HepG2 (cell line): ENCODE measurements around the gene NARS2. TPM values are rescaled to one million over a fixed set of nuclear protein-coding genes. Genes with fewer than 3 reads are reported as not detected.

ENCODE experiments used
- ATAC-seq: fragments of 200-7000 bp; cut with Tn5 transposase; 3 replicates; pipeline ENCODE4 v1.9.1; 2020; ENCODE audit warnings: mild to moderate bottlenecking, moderate library complexity
- BruUV-seq: library from RNA; stranded (reverse); fragments of 400-500 nt; replicated peaks from 2 replicates; lab custom pipeline; 2021; lab: Mats Ljungman, UMichigan
- CTCF ChIA-PET: fragments of 300-600 bp; formaldehyde crosslinking; extraction: SDS; loops from one replicate; lab custom pipeline; 2021; ENCODE audit warnings: low total read pairs, inconsistent platforms, low intra/inter-chr PET ratio; lab: Yijun Ruan, JAX
- POLR2A ChIA-PET: fragments of 350-600 bp; sonication (Branson Sonifier 250); formaldehyde crosslinking; loops from one replicate; lab custom pipeline; 2020; ENCODE audit warnings: antibody characterized with exemption, inconsistent platforms; lab: Yijun Ruan, JAX
- DNase-seq: peaks from one replicate; pipeline ENCODE4 v3.0.0-alpha.2; 2015; ENCODE audit warnings: low spot score
- FAIRE-seq: peaks from 3 replicates; lab custom pipeline; 2011; peaks lifted over from hg19 to GRCh38; lab: Jason Lieb, UNC
- H2AFZ ChIP-seq: one replicate; pipeline ENCODE4 v1.6.1; 2011; ENCODE audit warnings: low read length, inconsistent platforms
- H3K27ac ChIP-seq: fragments of 300-600 bp; 3 replicates; pipeline ENCODE4 v1.8.0; 2011; ENCODE audit warnings: mixed run types, mild to moderate bottlenecking, mixed read lengths, low read length, inconsistent platforms; ENCODE audit not compliant: insufficient read depth; ENCODE audit errors: extremely low read length
- H3K27me3 ChIP-seq, 2 experiments: fragments of 200-600 bp in 1 of 2; 2 replicates in 1 of 2; 3 replicates in 1 of 2; pipeline versions ENCODE4 v1.6.0 to v1.8.0; 2011; ENCODE audit warnings: low read length in 2 of 2, mild to moderate bottlenecking in 2 of 2, moderate library complexity in 2 of 2, inconsistent platforms in 1 of 2; ENCODE audit not compliant: insufficient read depth in 2 of 2, control insufficient read depth in 1 of 2
- H3K36me3 ChIP-seq, 2 experiments: fragments of 200-600 bp in 1 of 2; replicated peaks in 1 of 2; 2 replicates in 1 of 2; 3 replicates in 1 of 2; pipeline versions ENCODE4 v1.5.1 to v1.8.0; 2011; ENCODE audit warnings: low read length in 2 of 2, inconsistent platforms in 1 of 2; ENCODE audit not compliant: insufficient read depth in 2 of 2, control insufficient read depth in 1 of 2
- H3K4me1 ChIP-seq: 2 replicates; pipeline ENCODE4 v1.5.1; 2012; ENCODE audit warnings: low read length, inconsistent platforms; ENCODE audit not compliant: insufficient read depth
- H3K4me2 ChIP-seq: 2 replicates; pipeline ENCODE4 v1.6.0; 2011; ENCODE audit warnings: low read depth, low read length, inconsistent platforms
- H3K4me3 ChIP-seq, 3 experiments: fragments of 200-600 bp in 1 of 3; sonication (generic), shearing (Covaris generic) in 1 of 3; replicated peaks in 1 of 3; 2 replicates each; pipeline ENCODE4 v1.5.1; 2011 to 2016; ENCODE audit warnings: low read length in 3 of 3, inconsistent platforms in 2 of 3, low read depth in 2 of 3, mild to moderate bottlenecking in 2 of 3, control low read depth in 1 of 3, mixed read lengths in 1 of 3; ENCODE audit not compliant: insufficient read depth in 1 of 3
- H3K79me2 ChIP-seq: one replicate; pipeline ENCODE4 v1.6.1; 2011; ENCODE audit warnings: low read length, inconsistent platforms; ENCODE audit not compliant: insufficient read depth
- H3K9ac ChIP-seq: 2 replicates; pipeline ENCODE4 v1.6.0; 2011; ENCODE audit warnings: mild to moderate bottlenecking, low read depth, low read length, inconsistent platforms; ENCODE audit not compliant: insufficient read depth
- H3K9me3 ChIP-seq: 2 replicates; pipeline ENCODE4 v1.5.1; 2012; ENCODE audit warnings: mild to moderate bottlenecking, low read length
- H4K20me1 ChIP-seq: 2 replicates; pipeline ENCODE4 v1.6.0; 2011; ENCODE audit warnings: inconsistent platforms, mild to moderate bottlenecking, low read length, moderate library complexity; ENCODE audit not compliant: insufficient read depth
- ATF7-NPFF ChIP-seq: sonication (generic); formaldehyde crosslinking; IDR thresholded peaks from 2 replicates; pipeline ENCODE4 v1.8.1; 2023; ENCODE audit warnings: mild to moderate bottlenecking, low read depth, missing genetic modification reagents, moderate library complexity
- FOXK2 ChIP-seq: fragments of 450-650 bp; IDR thresholded peaks from 2 replicates; pipeline ENCODE4 v1.6.1; 2016
- IKZF1 ChIP-seq: fragments of 450-650 bp; IDR thresholded peaks from 2 replicates; pipeline ENCODE4 v1.7.1; 2016
- MAZ ChIP-seq, 2 experiments: sonication (generic) in 1 of 2; formaldehyde crosslinking in 1 of 2; IDR thresholded peaks; 2 replicates each; pipeline versions ENCODE4 v1.5.0 to v1.6.1; 2012 to 2020; ENCODE audit warnings: low read depth in 2 of 2, mild to moderate bottlenecking in 2 of 2, borderline replicate concordance in 1 of 2, improper control_type of control experiment in 1 of 2, low read length in 1 of 2, missing genetic modification reagents in 1 of 2, moderate library complexity in 1 of 2
- MTERF4 ChIP-seq: sonication (generic); formaldehyde crosslinking; IDR thresholded peaks from 2 replicates; pipeline ENCODE4 v1.8.0; 2023; ENCODE audit warnings: mild to moderate bottlenecking, missing genetic modification reagents
- SRY ChIP-seq: sonication (generic); formaldehyde crosslinking; IDR thresholded peaks from 2 replicates; pipeline ENCODE4 v1.8.0; 2022; ENCODE audit warnings: mild to moderate bottlenecking, missing genetic modification reagents
- SYNCRIP ChIP-seq: fragments of 200-400 bp; formaldehyde crosslinking; IDR thresholded peaks from 2 replicates; pipeline ENCODE4 v1.6.1; 2018; ENCODE audit warnings: mild to moderate bottlenecking, low read depth, low read length; ENCODE audit not compliant: insufficient read depth
- ZNF770 ChIP-seq: sonication (generic); formaldehyde crosslinking; IDR thresholded peaks from 2 replicates; pipeline ENCODE4 v1.5.0; 2020; ENCODE audit warnings: mild to moderate bottlenecking, missing genetic modification reagents
- ZSCAN31 ChIP-seq: sonication (generic); formaldehyde crosslinking; IDR thresholded peaks from 2 replicates; pipeline ENCODE4 v1.5.0; 2020; ENCODE audit warnings: low read depth, mild to moderate bottlenecking, missing genetic modification reagents
- WGBS: methylation state at CpG from one replicate; pipeline ENCODE4 v1.1.6; 2017; ENCODE audit warnings: low lambda C conversion rate; 5-methylcytosine and 5-hydroxymethylcytosine counted together
- in situ Hi-C: cut with HindIII; loops from 2 replicates; pipeline ENCODE4 v1.10.0; 2017; ENCODE audit warnings: low pct_unique_long_range_greater_than_20kb; ENCODE audit not compliant: extremely low pct_ligation_motif_present
- intact Hi-C: fragments of 100-400 bp; cut with micrococcal nuclease; formaldehyde crosslinking; loops from one replicate; pipeline ENCODE4 v1.10.0; 2022; ENCODE audit not compliant: unreplicated experiment
- polyA plus RNA-seq, 8 experiments: library from polyadenylated mRNA; depleted of rRNA in 3 of 8; stranded (reverse) in 7 of 8; unstranded in 1 of 8; fragments of >200 nt; fragmentation: Illumina TruSeq in 4 of 8; extraction: Trizol in 4 of 8; gene quantifications; 2 replicates each; pipeline versions ENCODE4 v1.2.1 to v1.2.3, GENCODE V29; 2011 to 2016; ENCODE audit warnings: low read depth in 4 of 8, missing spikeins in 1 of 8, mixed read lengths in 1 of 8; ENCODE audit not compliant: insufficient read depth in 1 of 8
- total RNA-seq, 5 experiments: library from RNA; depleted of rRNA; stranded (reverse); fragments of >200 nt; fragmentation: Illumina TruSeq; extraction: Trizol; gene quantifications; 2 replicates each; pipeline ENCODE4 v1.2.3, GENCODE V29; 2016; ENCODE audit warnings: low read depth in 1 of 5
- TF ChIP-seq, protein P1 (sequence below): sonication (generic); formaldehyde crosslinking; conservative IDR thresholded peaks from 2 replicates; pipeline ENCODE4 v1.4.0; 2020; ENCODE audit warnings: missing genetic modification reagents

Gene NARS2
- total and polyA plus RNA-seq, 2 of the 13 experiments (the other 11 are each of a cell fraction or from before 2014, with no cell fraction given), result 45.9 to 65.0 TPM

GRCh38 chr11:78542007-78542406, 32.7 kb downstream of the NARS2 start:
- ChIA-PET POLR2A (no interaction called here), CTCF (no interaction called here)
- Histone ChIP-seq H3K27ac (no peak overlapping the region), H3K4me3 (no peak overlapping the region), H3K36me3 (peaks cover 12 to 43% of the 10 kb centered on the region in 2 experiments), H4K20me1 (peaks cover 7% of the 10 kb centered on the region), H2AFZ (no peak overlapping the region)
- intact Hi-C loops, result no loop called here
- DNase-seq (no peak), FAIRE-seq (no peak), ATAC-seq (no peak)
- TF ChIP-seq FOXK2, result no peak
- TF ChIP-seq ATF7-NPFF, result no peak
- no peak for TF ChIP-seq MTERF4
- no peak for TF ChIP-seq ZSCAN31 (CRISPR knock-in tag)
- no peak for TF ChIP-seq SRY (CRISPR knock-in tag)
- TF ChIP-seq IKZF1, result no peak
- TF ChIP-seq SYNCRIP, result no peak
- TF ChIP-seq, protein P1, sequence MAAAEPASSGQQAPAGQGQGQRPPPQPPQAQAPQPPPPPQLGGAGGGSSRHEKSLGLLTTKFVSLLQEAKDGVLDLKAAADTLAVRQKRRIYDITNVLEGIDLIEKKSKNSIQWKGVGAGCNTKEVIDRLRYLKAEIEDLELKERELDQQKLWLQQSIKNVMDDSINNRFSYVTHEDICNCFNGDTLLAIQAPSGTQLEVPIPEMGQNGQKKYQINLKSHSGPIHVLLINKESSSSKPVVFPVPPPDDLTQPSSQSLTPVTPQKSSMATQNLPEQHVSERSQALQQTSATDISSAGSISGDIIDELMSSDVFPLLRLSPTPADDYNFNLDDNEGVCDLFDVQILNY (CRISPR knock-in tag), result no peak
- TF ChIP-seq, all 625 proteins: peak for 0
- H3K9ac ChIP-seq, result no peak overlapping the region
- no peaks in the 10 kb centered on the region for H3K9me3 ChIP-seq
- in situ Hi-C loops, result no loop called here
- no TSS peak for BruUV-seq
- H3K4me1 ChIP-seq, result peaks cover 38% of the 10 kb centered on the region
- H3K27me3 ChIP-seq, result no peaks in the 10 kb centered on the region
- peaks cover 16% of the 10 kb centered on the region for H3K79me2 ChIP-seq
- no peak overlapping the region for H3K4me2 ChIP-seq
- 96% methylated on average over 2 of the region's 2 CpGs for WGBS

- FAIRE-seq, result no peak
- ChIA-PET CTCF (no interaction called here), POLR2A (no interaction called here)
- Histone ChIP-seq H3K4me3 (no peak overlapping the region), H3K27me3 (no peaks in the 10 kb centered on the region), H3K4me2 (no peak overlapping the region), H3K4me1 (peaks cover 38% of the 10 kb centered on the region), H3K9me3 (no peaks in the 10 kb centered on the region), H2AFZ (no peak overlapping the region), H3K9ac (no peak overlapping the region), H3K27ac (no peak overlapping the region), H3K79me2 (peaks cover 15% of the 10 kb centered on the region), H3K36me3 (peaks cover 13 to 42% of the 10 kb centered on the region in 2 experiments), H4K20me1 (peaks cover 7% of the 10 kb centered on the region)
- TF ChIP-seq MAZ (IDR thresholded peaks at IDR 0.05; ENCODE audit: borderline replicate concordance, low read depth, low read length), result no peak
- TF ChIP-seq MAZ (CRISPR knock-in tag; IDR thresholded peaks at IDR 0.05; ENCODE audit: low read depth), result no peak
- TF ChIP-seq ZNF770 (CRISPR knock-in tag), result peak; percentile 56; the same call in 1 of the 2 replicates
- intact Hi-C loops, result no loop called here
- no TSS peak for BruUV-seq
- no peak for ATAC-seq
- DNase-seq, result no peak
- in situ Hi-C loops, result no loop called here
- 100% methylated on average over 3 of the region's 3 CpGs for WGBS
Measured at GRCh38 chr11:78541537-78541936, 33.1 kb downstream of the NARS2 start.
